NT2/D1 (cell line): ENCODE measurements around the gene DCLRE1A.

Experiments
- YY1 ChIP-seq: IDR thresholded peaks from 2 replicates; pipeline ENCODE4 v1.6.1; 2011; ENCODE audit not compliant: insufficient read length, insufficient read depth
- ZNF274 ChIP-seq: IDR thresholded peaks from 2 replicates; pipeline ENCODE4 v1.6.1; 2011; ENCODE audit warnings: mild to moderate bottlenecking, low read depth, low read length

- no peak for TF ChIP-seq YY1
- TF ChIP-seq ZNF274, result no peak
Observed at GRCh38 chr10:113842171-113842570, 11.7 kb downstream of the DCLRE1A start.
